Liver (tissue), 9 donors: ENCODE results near the gene SMOC2. TPM values are rescaled to one million over a fixed set of nuclear protein-coding genes. Genes with fewer than 3 reads are reported as not detected.

ENCODE experiments used
- DNase-seq: peaks from one replicate; pipeline ENCODE4 v3.0.0-alpha.2; 2017; ENCODE audit warnings: low spot score
- H3K27ac ChIP-seq, 2 donors: one replicate each; pipeline ENCODE4 v1.7.0; 2013; ENCODE audit warnings: inconsistent platforms in 2 of 2, low read length in 2 of 2, control low read depth in 1 of 2, low read depth in 1 of 2, mild to moderate bottlenecking in 1 of 2
- H3K27me3 ChIP-seq, 4 donors: one replicate each; pipeline versions ENCODE4 v1.6.1 to v1.7.0; 2013; ENCODE audit warnings: low read length in 3 of 4, inconsistent platforms in 1 of 4, mild to moderate bottlenecking in 1 of 4, moderate library complexity in 1 of 4; ENCODE audit not compliant: control insufficient read depth in 4 of 4, insufficient read depth in 4 of 4
- H3K36me3 ChIP-seq, 4 donors: one replicate each; pipeline versions ENCODE4 v1.6.1 to v1.7.0; 2013; ENCODE audit warnings: low read length in 3 of 4, mild to moderate bottlenecking in 3 of 4, low read depth in 1 of 4, moderate library complexity in 1 of 4; ENCODE audit not compliant: control insufficient read depth in 4 of 4, insufficient read depth in 3 of 4
- H3K4me1 ChIP-seq, 4 donors: one replicate each; pipeline versions ENCODE4 v1.6.1 to v1.7.0; 2013; ENCODE audit warnings: low read length in 3 of 4, mild to moderate bottlenecking in 3 of 4, moderate library complexity in 1 of 4; ENCODE audit not compliant: control insufficient read depth in 4 of 4, insufficient read depth in 4 of 4
- H3K4me3 ChIP-seq, 3 donors: one replicate each; pipeline versions ENCODE4 v1.6.1 to v1.7.0; 2013; ENCODE audit warnings: low read length in 3 of 3, control low read depth in 1 of 3, low read depth in 1 of 3, mild to moderate bottlenecking in 1 of 3
- H3K9ac ChIP-seq, 2 donors: one replicate each; pipeline ENCODE4 v1.7.0; 2013; ENCODE audit warnings: low read length in 2 of 2, mild to moderate bottlenecking in 2 of 2, moderate library complexity in 2 of 2, control low read depth in 1 of 2, low read depth in 1 of 2
- H3K9me3 ChIP-seq, 4 donors: one replicate each; pipeline versions ENCODE4 v1.6.1 to v1.7.0; 2013; ENCODE audit warnings: low read length in 3 of 4; ENCODE audit not compliant: control insufficient read depth in 4 of 4
- EGR1 ChIP-seq, 2 donors: IDR thresholded peaks; 2 replicates each; pipeline ENCODE4 v1.6.1; 2016 to 2018; ENCODE audit warnings: antibody characterized with exemption in 2 of 2, low read depth in 2 of 2
- FOXA1 ChIP-seq: IDR thresholded peaks from 2 replicates; pipeline ENCODE4 v1.6.1; 2016; ENCODE audit warnings: antibody characterized with exemption
- FOXA2 ChIP-seq: IDR thresholded peaks from 2 replicates; pipeline ENCODE4 v1.6.1; 2016; ENCODE audit warnings: antibody characterized with exemption
- GABPA ChIP-seq, 2 donors: IDR thresholded peaks in 1 of 2; conservative IDR thresholded peaks in 1 of 2; 2 replicates each; pipeline ENCODE4 v1.6.1; 2016; ENCODE audit warnings: antibody characterized with exemption in 2 of 2, mild to moderate bottlenecking in 1 of 2, moderate library complexity in 1 of 2
- HNF4A ChIP-seq, 2 donors: conservative IDR thresholded peaks; 2 replicates each; pipeline ENCODE4 v1.6.1; 2016; ENCODE audit warnings: antibody characterized with exemption in 2 of 2, mild to moderate bottlenecking in 2 of 2
- HNF4G ChIP-seq: IDR thresholded peaks from 2 replicates; pipeline ENCODE4 v1.6.1; 2016; ENCODE audit warnings: antibody characterized with exemption
- JUND ChIP-seq, 2 donors: IDR thresholded peaks; 2 replicates each; pipeline ENCODE4 v1.6.1; 2016; ENCODE audit warnings: antibody characterized with exemption in 2 of 2
- NR2F2 ChIP-seq: IDR thresholded peaks from 2 replicates; pipeline ENCODE4 v1.6.1; 2016; ENCODE audit warnings: antibody characterized with exemption
- RAD21 ChIP-seq, 2 donors: IDR thresholded peaks; 2 replicates each; pipeline ENCODE4 v1.6.1; 2016; ENCODE audit warnings: antibody characterized with exemption in 2 of 2, mild to moderate bottlenecking in 2 of 2
- RXRA ChIP-seq, 2 donors: IDR thresholded peaks; 2 replicates each; pipeline ENCODE4 v1.6.1; 2017 to 2018; ENCODE audit warnings: antibody characterized with exemption in 2 of 2, mild to moderate bottlenecking in 1 of 2
- SP1 ChIP-seq: IDR thresholded peaks from 2 replicates; pipeline ENCODE4 v1.6.1; 2018; ENCODE audit warnings: antibody characterized with exemption, mild to moderate bottlenecking
- TAF1 ChIP-seq: conservative IDR thresholded peaks from 2 replicates; pipeline ENCODE4 v1.6.1; 2016; ENCODE audit warnings: antibody characterized with exemption, mild to moderate bottlenecking
- YY1 ChIP-seq: IDR thresholded peaks from 2 replicates; pipeline ENCODE4 v1.6.1; 2016; ENCODE audit warnings: antibody characterized with exemption, mild to moderate bottlenecking
- WGBS: extraction: QIAGEN DNeasy Blood & Tissue Kit; methylation state at CpG from one replicate; pipeline ENCODE4 v1.1.7; 2013; 5-methylcytosine and 5-hydroxymethylcytosine counted together
- polyA plus RNA-seq, 2 donors: library from polyadenylated mRNA; stranded (reverse) in 1 of 2; unstranded in 1 of 2; fragments of 200-250 nt in 1 of 2; fragments of >200 nt in 1 of 2; fragmentation: Nextera tagmentation in 1 of 2; extraction: Ambion mirVana in 1 of 2; gene quantifications; one replicate each; pipeline versions ENCODE4 v1.2.1 to v1.2.3, GENCODE V29; 2013 to 2015
- total RNA-seq, 2 donors: library from RNA; depleted of rRNA; stranded (reverse); fragments of >200 nt; gene quantifications; one replicate each; pipeline ENCODE4 v1.2.3, GENCODE V29; 2014
- TF ChIP-seq, protein P1 (sequence below): fragments of 150-350 bp; IDR thresholded peaks from 2 replicates; pipeline ENCODE4 v1.5.1; 2017; ENCODE audit warnings: improper control_type of control experiment, low read depth, low read length; ENCODE audit not compliant: missing input control
- TF ChIP-seq, protein P2 (sequence below): IDR thresholded peaks from 2 replicates; pipeline ENCODE4 v1.6.1; 2016; ENCODE audit warnings: antibody characterized with exemption
- TF ChIP-seq, protein P3 (sequence below): IDR thresholded peaks from 2 replicates; pipeline ENCODE4 v1.6.1; 2016; ENCODE audit warnings: antibody characterized with exemption
- TF ChIP-seq, protein P4 (sequence below): IDR thresholded peaks from 2 replicates; pipeline ENCODE4 v1.6.1; 2016; ENCODE audit warnings: antibody characterized with exemption
- donor health status: healthy.
- donor health status: healthy.
- donor health status: healthy.
- donor health status: healthy.
- donor health status: healthy.

SMOC2 gene
- total and polyA plus RNA-seq, 4 donors: 0.23 to 1.9 (median 1.1) TPM

DNA sequence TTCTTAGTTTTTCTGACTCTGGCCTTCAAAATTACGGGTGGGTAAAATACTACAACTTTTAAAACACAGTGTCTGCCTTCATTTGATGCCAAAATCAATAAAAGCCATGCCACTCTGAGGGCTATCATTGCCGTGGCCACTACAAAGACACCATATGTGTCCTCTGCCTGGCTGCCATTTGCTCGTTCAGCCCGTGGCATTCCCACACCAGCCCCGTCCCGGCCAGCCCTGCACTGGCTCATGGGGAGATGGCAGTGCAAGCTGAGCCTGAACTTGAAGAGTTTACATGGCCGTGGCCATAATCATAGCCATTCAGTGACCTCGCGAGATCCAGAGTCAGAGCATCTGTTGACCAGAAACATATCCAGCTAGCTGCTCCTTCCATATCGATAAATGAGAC is 79.2 kb downstream of the SMOC2 start:
- no peak for TF ChIP-seq JUND (IDR thresholded peaks at IDR 0.05)
- TF ChIP-seq, protein P1, sequence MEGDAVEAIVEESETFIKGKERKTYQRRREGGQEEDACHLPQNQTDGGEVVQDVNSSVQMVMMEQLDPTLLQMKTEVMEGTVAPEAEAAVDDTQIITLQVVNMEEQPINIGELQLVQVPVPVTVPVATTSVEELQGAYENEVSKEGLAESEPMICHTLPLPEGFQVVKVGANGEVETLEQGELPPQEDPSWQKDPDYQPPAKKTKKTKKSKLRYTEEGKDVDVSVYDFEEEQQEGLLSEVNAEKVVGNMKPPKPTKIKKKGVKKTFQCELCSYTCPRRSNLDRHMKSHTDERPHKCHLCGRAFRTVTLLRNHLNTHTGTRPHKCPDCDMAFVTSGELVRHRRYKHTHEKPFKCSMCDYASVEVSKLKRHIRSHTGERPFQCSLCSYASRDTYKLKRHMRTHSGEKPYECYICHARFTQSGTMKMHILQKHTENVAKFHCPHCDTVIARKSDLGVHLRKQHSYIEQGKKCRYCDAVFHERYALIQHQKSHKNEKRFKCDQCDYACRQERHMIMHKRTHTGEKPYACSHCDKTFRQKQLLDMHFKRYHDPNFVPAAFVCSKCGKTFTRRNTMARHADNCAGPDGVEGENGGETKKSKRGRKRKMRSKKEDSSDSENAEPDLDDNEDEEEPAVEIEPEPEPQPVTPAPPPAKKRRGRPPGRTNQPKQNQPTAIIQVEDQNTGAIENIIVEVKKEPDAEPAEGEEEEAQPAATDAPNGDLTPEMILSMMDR: no peak
- no peak for TF ChIP-seq FOXA1
- TF ChIP-seq, protein P2, sequence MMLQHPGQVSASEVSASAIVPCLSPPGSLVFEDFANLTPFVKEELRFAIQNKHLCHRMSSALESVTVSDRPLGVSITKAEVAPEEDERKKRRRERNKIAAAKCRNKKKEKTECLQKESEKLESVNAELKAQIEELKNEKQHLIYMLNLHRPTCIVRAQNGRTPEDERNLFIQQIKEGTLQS: no peak
- no peak for TF ChIP-seq EGR1 (IDR thresholded peaks at IDR 0.05; ENCODE audit: low read depth in 2 of 2)
- no peak for TF ChIP-seq FOXA2
- Histone ChIP-seq H3K36me3 (no peaks in the 10 kb centered on the region), H3K4me1 (no peaks in the 10 kb centered on the region), H3K27me3 (no peaks in the 10 kb centered on the region), H3K9ac (no peak overlapping the region), H3K9me3 (no peaks in the 10 kb centered on the region), H3K27ac (no peak overlapping the region), H3K4me3 (no peak overlapping the region)
- no peak for DNase-seq
- WGBS: 82% methylated on average over 10 of the region's 10 CpGs

DNA sequence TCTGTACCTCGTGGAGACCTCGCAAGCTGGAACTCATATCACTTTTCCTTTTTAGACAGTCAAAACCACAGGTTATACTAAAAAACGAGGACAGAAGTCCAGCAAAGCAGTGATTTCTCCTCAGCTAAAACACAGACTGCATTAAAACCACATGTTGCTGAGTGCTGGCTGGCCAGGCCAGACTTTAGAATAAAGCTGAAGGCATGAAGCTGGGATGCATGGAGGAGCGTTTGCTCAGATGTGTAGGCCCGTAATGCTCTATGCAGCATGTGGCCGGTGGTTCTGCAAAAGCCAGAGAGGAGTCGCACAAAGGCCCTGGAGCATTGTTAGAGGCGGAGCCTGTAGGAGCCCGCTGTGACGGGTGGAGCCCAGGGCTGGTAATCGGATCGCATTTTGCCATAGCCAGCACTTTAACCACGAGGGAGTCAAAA is 83.6 kb downstream of the SMOC2 start:
- no peaks in the 10 kb centered on the region for H3K9me3 ChIP-seq
- H3K36me3 ChIP-seq: no peaks in the 10 kb centered on the region
- H3K4me1 ChIP-seq: peaks cover 0 to 3% (median 2%) of the 10 kb centered on the region in 4 donors
- no peak overlapping the region for H3K4me3 ChIP-seq
- H3K27ac ChIP-seq: no peak overlapping the region
- no peak for DNase-seq
- no peak overlapping the region for H3K9ac ChIP-seq
- TF ChIP-seq, protein P2: no peak
- TF ChIP-seq, protein P1: no peak
- no peak for TF ChIP-seq HNF4G
- no peak for TF ChIP-seq EGR1 (IDR thresholded peaks at IDR 0.05; ENCODE audit: low read depth in 2 of 2)
- no peak for TF ChIP-seq FOXA2
- TF ChIP-seq NR2F2: no peak
- TF ChIP-seq GABPA (IDR thresholded peaks at IDR 0.05 in 1 of 2, conservative IDR thresholded peaks at IDR 0.05 in 1 of 2): no peak
- TF ChIP-seq YY1: no peak
- no peak for TF ChIP-seq SP1
- TF ChIP-seq RAD21 (IDR thresholded peaks at IDR 0.05): no peak
- no peak for TF ChIP-seq HNF4A (conservative IDR thresholded peaks at IDR 0.05)
- WGBS: 83% methylated on average over 13 of the region's 13 CpGs
- no peaks in the 10 kb centered on the region for H3K27me3 ChIP-seq

DNA sequence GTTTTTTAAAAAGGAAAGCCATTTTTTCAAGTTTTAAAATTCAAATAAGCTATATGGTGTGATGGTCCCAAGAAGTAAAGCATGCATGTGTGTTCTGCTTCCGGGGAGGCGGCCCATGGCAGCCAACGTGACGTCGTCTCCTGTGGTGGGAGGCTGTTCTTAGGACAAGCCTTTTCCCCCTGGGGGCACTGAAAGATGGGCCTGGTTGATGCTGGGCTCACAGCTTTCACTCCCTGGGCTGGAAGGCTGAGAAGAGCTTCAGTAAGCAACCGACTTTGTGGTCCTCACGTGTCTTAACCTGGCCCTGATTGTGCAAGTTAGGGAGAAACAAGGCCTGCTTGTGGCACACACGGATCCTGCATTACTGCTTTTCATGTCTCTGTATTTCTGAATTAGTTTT is 84.1 kb downstream of the SMOC2 start:
- Histone ChIP-seq H3K4me3 (no peak overlapping the region), H3K36me3 (no peaks in the 10 kb centered on the region), H3K4me1 (peaks cover 0 to 3% (median 2%) of the 10 kb centered on the region in 4 donors), H3K9ac (no peak overlapping the region), H3K27ac (no peak overlapping the region), H3K9me3 (no peaks in the 10 kb centered on the region), H3K27me3 (no peaks in the 10 kb centered on the region)
- WGBS: 92% methylated on average over 8 of the region's 8 CpGs
- DNase-seq: no peak
- no peak for TF ChIP-seq RAD21 (IDR thresholded peaks at IDR 0.05)
- TF ChIP-seq YY1: no peak
- TF ChIP-seq TAF1: no peak
- TF ChIP-seq RXRA (IDR thresholded peaks at IDR 0.05): no peak
- no peak for TF ChIP-seq HNF4G
- TF ChIP-seq HNF4A (conservative IDR thresholded peaks at IDR 0.05): no peak
- TF ChIP-seq, protein P2: no peak
- TF ChIP-seq, protein P1: no peak
- TF ChIP-seq, protein P3, sequence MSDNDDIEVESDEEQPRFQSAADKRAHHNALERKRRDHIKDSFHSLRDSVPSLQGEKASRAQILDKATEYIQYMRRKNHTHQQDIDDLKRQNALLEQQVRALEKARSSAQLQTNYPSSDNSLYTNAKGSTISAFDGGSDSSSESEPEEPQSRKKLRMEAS: no peak
- no peak for TF ChIP-seq EGR1 (IDR thresholded peaks at IDR 0.05; ENCODE audit: low read depth in 2 of 2)
- TF ChIP-seq, protein P4, sequence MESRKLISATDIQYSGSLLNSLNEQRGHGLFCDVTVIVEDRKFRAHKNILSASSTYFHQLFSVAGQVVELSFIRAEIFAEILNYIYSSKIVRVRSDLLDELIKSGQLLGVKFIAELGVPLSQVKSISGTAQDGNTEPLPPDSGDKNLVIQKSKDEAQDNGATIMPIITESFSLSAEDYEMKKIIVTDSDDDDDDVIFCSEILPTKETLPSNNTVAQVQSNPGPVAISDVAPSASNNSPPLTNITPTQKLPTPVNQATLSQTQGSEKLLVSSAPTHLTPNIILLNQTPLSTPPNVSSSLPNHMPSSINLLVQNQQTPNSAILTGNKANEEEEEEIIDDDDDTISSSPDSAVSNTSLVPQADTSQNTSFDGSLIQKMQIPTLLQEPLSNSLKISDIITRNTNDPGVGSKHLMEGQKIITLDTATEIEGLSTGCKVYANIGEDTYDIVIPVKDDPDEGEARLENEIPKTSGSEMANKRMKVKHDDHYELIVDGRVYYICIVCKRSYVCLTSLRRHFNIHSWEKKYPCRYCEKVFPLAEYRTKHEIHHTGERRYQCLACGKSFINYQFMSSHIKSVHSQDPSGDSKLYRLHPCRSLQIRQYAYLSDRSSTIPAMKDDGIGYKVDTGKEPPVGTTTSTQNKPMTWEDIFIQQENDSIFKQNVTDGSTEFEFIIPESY: no peak
- TF ChIP-seq SP1: no peak
